NB4 (cell line): ENCODE data around the gene LRRK1.

Source experiments
- DNase-seq: peaks from one replicate; pipeline ENCODE4 v3.0.0; 2010; ENCODE audit warnings: low read depth
- H3K4me3 ChIP-seq: one replicate; pipeline ENCODE4 v1.5.1; 2011; ENCODE audit warnings: mild to moderate bottlenecking, low read depth, low read length, moderate library complexity
- MYC ChIP-seq: IDR thresholded peaks from 2 replicates; pipeline ENCODE4 v1.6.1; 2011; ENCODE audit warnings: low read depth, low read length
- POLR2A ChIP-seq: IDR thresholded peaks from 2 replicates; pipeline ENCODE4 v1.6.1; 2011; ENCODE audit warnings: mild to moderate bottlenecking; ENCODE audit not compliant: insufficient read length; ENCODE audit errors: extremely low read depth
- TF ChIP-seq, protein P1 (sequence below): IDR thresholded peaks from one replicate; pipeline ENCODE4 v1.5.1; 2012; ENCODE audit warnings: low read depth, low read length
- TF ChIP-seq, protein P2 (sequence below): IDR thresholded peaks from 2 replicates; pipeline ENCODE4 v1.6.1; 2011; ENCODE audit warnings: low read depth, low read length

LRRK1 gene

DNA sequence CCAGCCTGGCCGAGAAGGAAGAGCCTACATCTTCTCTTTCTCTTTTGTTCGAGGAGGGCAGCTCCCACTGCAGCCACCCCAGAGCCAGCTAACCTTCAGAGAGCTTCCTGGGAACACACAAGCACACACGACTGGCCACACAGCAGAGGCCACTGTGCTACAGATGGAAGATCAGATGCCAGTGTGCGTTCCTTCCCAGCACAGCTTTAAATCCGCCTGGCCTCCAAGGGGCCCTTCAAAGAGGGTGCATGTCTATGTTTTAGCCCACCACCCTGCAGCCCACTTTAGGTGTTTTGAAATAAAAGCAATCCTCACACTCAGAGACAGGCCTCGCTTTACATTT, 27.2 kb upstream of the LRRK1 start:
- H3K4me3 ChIP-seq = no peak overlapping the region
- no peak for DNase-seq
- TF ChIP-seq, protein P1, sequence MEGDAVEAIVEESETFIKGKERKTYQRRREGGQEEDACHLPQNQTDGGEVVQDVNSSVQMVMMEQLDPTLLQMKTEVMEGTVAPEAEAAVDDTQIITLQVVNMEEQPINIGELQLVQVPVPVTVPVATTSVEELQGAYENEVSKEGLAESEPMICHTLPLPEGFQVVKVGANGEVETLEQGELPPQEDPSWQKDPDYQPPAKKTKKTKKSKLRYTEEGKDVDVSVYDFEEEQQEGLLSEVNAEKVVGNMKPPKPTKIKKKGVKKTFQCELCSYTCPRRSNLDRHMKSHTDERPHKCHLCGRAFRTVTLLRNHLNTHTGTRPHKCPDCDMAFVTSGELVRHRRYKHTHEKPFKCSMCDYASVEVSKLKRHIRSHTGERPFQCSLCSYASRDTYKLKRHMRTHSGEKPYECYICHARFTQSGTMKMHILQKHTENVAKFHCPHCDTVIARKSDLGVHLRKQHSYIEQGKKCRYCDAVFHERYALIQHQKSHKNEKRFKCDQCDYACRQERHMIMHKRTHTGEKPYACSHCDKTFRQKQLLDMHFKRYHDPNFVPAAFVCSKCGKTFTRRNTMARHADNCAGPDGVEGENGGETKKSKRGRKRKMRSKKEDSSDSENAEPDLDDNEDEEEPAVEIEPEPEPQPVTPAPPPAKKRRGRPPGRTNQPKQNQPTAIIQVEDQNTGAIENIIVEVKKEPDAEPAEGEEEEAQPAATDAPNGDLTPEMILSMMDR = no peak
- TF ChIP-seq MYC = no peak
- no peak for TF ChIP-seq POLR2A
- TF ChIP-seq, protein P2, sequence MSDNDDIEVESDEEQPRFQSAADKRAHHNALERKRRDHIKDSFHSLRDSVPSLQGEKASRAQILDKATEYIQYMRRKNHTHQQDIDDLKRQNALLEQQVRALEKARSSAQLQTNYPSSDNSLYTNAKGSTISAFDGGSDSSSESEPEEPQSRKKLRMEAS = no peak

DNA sequence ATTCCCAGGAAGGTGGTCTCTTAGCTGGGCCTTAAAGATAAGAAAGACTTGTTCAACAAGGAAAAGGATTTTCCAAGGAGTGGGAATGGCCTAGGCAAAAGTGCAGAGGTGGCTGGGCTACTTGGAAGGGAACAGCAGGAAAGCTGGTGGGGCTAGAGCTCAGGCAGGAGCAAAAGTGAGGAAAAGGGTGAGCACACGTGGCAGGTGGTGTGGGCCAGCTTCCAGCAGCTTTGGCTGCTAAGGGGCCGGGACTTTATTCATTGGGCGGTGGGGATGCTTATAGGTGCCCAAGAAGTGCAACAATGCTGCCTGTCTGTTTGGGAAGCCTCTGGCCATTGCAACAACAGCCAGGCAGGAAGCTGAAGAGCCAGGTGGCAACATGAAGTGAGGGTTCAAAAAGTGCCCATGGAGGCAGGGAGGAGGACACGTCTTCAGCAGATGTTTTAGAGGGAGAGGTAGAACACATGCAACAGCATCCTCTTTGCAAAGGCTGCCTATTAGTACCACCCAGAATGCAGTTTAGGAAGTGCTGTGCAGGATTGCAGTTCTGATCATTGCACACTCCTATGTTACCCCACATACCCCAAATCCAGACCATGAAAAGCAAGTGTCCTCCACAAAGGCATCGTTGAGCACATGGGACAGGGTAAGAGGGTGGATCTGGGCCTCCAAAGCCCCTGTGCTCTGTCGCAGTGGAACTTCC, 25.7 kb upstream of the LRRK1 start:
- TF ChIP-seq MYC (no peak), POLR2A (no peak)
- TF ChIP-seq, protein P1 = no peak
- TF ChIP-seq, protein P2 = no peak
- DNase-seq = no peak
- no peak overlapping the region for H3K4me3 ChIP-seq

DNA sequence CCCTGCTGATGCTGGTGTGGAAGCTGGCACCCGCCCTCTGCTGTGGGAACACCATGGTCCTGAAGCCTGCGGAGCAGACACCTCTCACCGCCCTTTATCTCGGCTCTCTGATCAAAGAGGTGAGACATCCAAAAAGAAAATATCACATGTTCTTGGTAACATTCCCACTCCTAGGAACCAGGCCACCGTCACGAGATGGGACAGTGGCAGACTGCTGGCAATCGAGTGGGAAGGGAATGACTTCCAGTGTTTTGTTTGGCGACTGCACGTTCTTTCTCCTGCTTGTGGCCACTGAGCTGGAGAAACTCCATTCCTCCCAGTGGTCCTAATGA, 25.2 kb upstream of the LRRK1 start:
- TF ChIP-seq, protein P2 = no peak
- TF ChIP-seq, protein P1 = no peak
- TF ChIP-seq POLR2A (no peak), MYC (no peak)
- no peak for DNase-seq
- no peak overlapping the region for H3K4me3 ChIP-seq

DNA sequence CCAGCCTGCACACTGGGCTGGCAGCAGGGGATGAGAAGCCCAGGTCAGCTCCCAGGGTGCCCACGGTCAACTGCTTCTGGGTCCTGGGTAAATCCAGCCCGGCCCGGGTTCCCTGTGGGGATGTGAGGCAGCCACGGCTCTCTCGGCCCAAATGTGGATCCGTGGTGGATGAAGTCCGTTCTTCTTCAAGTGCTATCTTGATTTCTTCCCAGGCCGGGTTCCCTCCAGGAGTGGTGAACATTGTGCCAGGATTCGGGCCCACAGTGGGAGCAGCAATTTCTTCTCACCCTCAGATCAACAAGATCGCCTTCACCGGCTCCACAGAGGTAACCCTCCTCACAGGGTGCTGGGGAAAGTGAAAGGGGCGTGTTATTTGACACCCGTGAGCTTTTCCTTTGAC, 23.4 kb upstream of the LRRK1 start:
- H3K4me3 ChIP-seq = no peak overlapping the region
- TF ChIP-seq, protein P2 = no peak
- TF ChIP-seq MYC = no peak
- no peak for TF ChIP-seq POLR2A
- TF ChIP-seq, protein P1 = no peak
- DNase-seq = no peak

DNA sequence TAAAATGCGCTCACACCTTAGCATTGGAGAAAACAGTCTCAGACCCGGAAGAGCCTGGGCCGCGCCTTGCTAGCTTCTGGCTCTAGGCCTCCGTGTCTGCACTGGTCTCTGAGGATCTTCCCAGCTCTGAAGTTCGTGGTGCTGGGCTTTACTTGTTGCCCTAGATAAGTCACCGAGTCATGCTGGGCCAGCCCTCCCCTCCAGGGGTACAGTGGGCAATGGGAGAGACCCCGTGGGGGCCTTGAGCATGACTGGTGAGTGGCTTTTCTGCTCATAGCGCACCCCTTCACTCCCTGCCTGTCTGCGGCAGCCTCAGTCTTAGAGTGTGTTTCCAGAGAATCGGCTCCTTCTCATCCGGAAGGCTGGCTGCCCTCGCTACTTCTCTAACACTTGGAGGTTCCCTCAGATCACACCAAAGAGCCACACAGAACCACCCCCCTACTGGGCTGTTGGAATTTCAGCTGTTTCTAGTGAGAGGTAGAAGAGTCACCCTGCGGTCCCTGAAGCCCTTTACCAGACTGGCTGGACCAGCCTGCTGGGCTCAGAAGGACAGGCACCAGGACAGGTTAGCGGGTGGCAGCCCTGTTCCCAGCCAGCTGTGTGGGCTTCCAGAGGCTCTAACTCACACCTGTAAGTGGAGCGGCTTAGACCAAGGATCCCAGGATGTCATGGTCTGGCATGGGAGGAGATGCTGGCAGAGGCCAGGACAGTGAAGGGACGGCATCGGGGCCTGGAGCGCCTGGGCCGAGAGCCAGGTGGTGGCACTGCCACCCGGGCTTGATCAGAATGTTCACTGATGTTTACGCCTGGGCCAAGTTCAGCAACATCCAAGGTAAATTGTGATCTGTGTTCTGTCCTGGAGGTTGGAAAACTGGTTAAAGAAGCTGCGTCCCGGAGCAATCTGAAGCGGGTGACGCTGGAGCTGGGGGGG, 21.7 kb upstream of the LRRK1 start:
- no peak for DNase-seq
- TF ChIP-seq, protein P1 = no peak
- TF ChIP-seq POLR2A (no peak), MYC (no peak)
- TF ChIP-seq, protein P2 = no peak
- no peak overlapping the region for H3K4me3 ChIP-seq
